MCF 10A (cell line): Measurements from ENCODE around the gene EDN2. TPM values are rescaled to one million over a fixed set of nuclear protein-coding genes. Genes with fewer than 3 reads are reported as not detected.
A peak's percentile ranks its signal among the peaks of the same experiment; 100 is the strongest.

Source experiments
- BruUV-seq: library from RNA; stranded (reverse); fragments of 400-500 nt; replicated peaks from 2 replicates; lab custom pipeline; 2021; lab: Mats Ljungman, UMichigan
- CTCF ChIA-PET: fragments of 300-600 bp; sonication (Branson Sonifier 250); formaldehyde crosslinking; extraction: SDS; loops from one replicate; lab custom pipeline; 2021; ENCODE audit warnings: antibody characterized with exemption, inconsistent platforms; lab: Yijun Ruan, JAX
- POLR2A ChIA-PET: fragments of 300-600, 350-650 bp; sonication (Branson Sonifier 250); formaldehyde crosslinking; extraction: SDS; loops from one replicate; lab custom pipeline; 2020; ENCODE audit warnings: antibody characterized with exemption, inconsistent platforms; lab: Yijun Ruan, JAX
- DNase-seq: peaks from one replicate; pipeline ENCODE4 v3.0.0-alpha.2; 2018; ENCODE audit not compliant: unreplicated experiment
- H3K27ac Mint-ChIP-seq: one replicate; pipeline ENCODE4 v1.8.0; 2022; ENCODE audit warnings: mild to moderate bottlenecking, low read depth, mixed read lengths; ENCODE audit not compliant: unreplicated experiment
- H3K27me3 Mint-ChIP-seq: one replicate; pipeline ENCODE4 v1.8.0; 2022; ENCODE audit warnings: mixed read lengths; ENCODE audit not compliant: insufficient read depth, unreplicated experiment
- H3K36me3 Mint-ChIP-seq: one replicate; pipeline ENCODE4 v1.8.0; 2022; ENCODE audit warnings: mild to moderate bottlenecking, moderate library complexity, mixed read lengths; ENCODE audit not compliant: insufficient read depth, unreplicated experiment
- H3K4me1 Mint-ChIP-seq: one replicate; pipeline ENCODE4 v1.8.0; 2022; ENCODE audit warnings: mixed read lengths; ENCODE audit not compliant: insufficient read depth, unreplicated experiment
- H3K4me3 Mint-ChIP-seq: one replicate; pipeline ENCODE4 v1.8.0; 2022; ENCODE audit warnings: mild to moderate bottlenecking, moderate library complexity, mixed read lengths; ENCODE audit not compliant: unreplicated experiment
- H3K9me3 Mint-ChIP-seq: one replicate; pipeline ENCODE4 v1.8.0; 2022; ENCODE audit warnings: mixed read lengths; ENCODE audit not compliant: unreplicated experiment
- intact Hi-C: fragments of 100-400 bp; cut with micrococcal nuclease; formaldehyde crosslinking; loops from 2 replicates; pipeline ENCODE4 v1.14.1; 2022
- total RNA-seq: library from RNA; stranded (reverse); gene quantifications from 2 replicates; pipeline ENCODE4 v1.2.3, GENCODE V29; 2022
- TF ChIP-seq, protein P1 (sequence below): fragments of 200-600 bp; IDR thresholded peaks from one replicate; pipeline ENCODE4 v1.8.0; 2022; ENCODE audit warnings: antibody characterized with exemption, mild to moderate bottlenecking; ENCODE audit not compliant: unreplicated experiment

Gene EDN2
- total RNA-seq, 1 experiment from 2014 or later = 0.58 TPM

DNA sequence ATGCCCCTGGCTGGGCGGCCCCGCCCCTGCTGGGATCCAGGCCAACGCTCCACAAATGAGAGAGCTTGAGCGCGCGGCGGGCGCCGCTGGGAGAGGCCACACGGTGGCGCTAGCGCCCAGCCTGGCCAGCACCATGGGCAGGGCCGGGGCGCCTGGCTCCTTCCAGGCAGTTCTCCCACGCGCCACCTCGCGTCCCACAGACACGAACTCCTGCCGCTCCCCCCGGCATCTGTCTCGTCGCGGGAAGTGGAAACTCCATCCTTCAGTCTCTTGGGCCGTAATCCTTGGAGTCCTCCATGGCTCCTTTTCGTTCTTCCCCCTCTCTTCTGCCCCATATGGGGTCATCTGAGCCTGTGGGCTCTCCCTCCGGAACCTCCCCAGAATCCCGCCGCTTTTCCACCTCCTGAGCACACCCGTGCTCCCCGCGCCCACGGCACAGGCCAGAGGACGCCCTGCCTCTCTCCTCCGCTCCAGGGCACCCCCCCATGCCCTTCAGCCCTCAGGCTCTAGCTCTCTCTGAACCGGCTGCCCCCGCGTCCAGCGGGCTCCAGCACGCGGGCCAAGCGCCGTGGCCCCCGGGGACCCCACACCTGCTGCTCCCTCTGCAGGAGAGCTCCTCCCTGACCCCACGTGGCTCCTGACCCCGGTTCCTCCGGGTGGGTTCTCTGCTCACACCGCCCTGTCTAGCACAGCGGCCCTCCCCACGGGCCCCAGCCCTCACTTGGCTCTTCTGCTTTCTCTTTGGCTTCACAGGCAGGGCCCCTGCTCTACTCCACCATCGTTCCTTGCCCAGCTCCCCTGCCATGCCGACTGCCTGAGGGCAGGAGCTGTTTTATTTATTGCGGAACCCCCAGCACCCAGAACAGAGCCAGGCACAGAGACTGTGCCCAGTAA lies 31.9 kb upstream of the EDN2 start:
- intact Hi-C loops = loop anchor here (1.0 to 5.0 kb wide), 6 partner anchors 16 to 279 kb away; partner anchors contain the start of gene EDN2
- no peaks in the 10 kb centered on the region for H3K27me3 Mint-ChIP-seq
- no peaks in the 10 kb centered on the region for H3K9me3 Mint-ChIP-seq
- BruUV-seq = no TSS peak
- H3K27ac Mint-ChIP-seq = no peak overlapping the region
- no peaks in the 10 kb centered on the region for H3K36me3 Mint-ChIP-seq
- CTCF ChIA-PET = interaction anchor here (0.6 to 4.0 kb wide), 41 partner anchors 9 to 1300 kb away, joined by 3 to 24 read pairs (median 3); partner anchors contain the start of gene EDN2
- TF ChIP-seq, protein P1, sequence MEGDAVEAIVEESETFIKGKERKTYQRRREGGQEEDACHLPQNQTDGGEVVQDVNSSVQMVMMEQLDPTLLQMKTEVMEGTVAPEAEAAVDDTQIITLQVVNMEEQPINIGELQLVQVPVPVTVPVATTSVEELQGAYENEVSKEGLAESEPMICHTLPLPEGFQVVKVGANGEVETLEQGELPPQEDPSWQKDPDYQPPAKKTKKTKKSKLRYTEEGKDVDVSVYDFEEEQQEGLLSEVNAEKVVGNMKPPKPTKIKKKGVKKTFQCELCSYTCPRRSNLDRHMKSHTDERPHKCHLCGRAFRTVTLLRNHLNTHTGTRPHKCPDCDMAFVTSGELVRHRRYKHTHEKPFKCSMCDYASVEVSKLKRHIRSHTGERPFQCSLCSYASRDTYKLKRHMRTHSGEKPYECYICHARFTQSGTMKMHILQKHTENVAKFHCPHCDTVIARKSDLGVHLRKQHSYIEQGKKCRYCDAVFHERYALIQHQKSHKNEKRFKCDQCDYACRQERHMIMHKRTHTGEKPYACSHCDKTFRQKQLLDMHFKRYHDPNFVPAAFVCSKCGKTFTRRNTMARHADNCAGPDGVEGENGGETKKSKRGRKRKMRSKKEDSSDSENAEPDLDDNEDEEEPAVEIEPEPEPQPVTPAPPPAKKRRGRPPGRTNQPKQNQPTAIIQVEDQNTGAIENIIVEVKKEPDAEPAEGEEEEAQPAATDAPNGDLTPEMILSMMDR = peak; percentile 84
- H3K4me3 Mint-ChIP-seq = peak overlapping the region; percentile 32
- POLR2A ChIA-PET = interaction anchor here (0.6 to 2.3 kb wide), 9 partner anchors 16 to 374 kb away, joined by 3 to 7 read pairs (median 4); partner anchors contain the start of gene EDN2
- peak; percentile 84 for DNase-seq
- H3K4me1 Mint-ChIP-seq = peaks cover 21% of the 10 kb centered on the region

DNA sequence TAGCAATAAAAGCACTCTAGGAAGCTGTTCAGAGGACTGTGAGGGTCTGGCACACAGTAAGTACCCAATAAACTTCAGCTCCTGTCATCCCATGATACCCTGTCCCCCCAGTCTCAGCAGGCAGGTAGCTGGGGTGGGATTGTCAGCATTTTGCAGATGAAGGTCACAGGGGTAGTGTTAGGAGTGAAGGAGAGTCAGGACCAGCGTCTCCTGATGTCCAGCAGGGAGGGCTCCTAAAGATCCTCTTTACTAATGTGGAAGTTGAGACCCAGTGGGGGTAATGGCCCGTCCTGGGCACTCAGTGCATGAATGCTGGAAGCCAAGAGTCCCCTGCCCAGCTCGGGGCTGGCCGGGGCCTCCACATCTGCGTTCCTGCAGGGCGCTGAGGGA lies 31.3 kb upstream of the EDN2 start:
- H3K4me3 Mint-ChIP-seq = no peak overlapping the region
- CTCF ChIA-PET = interaction anchor here (0.6 to 4.0 kb wide), 33 partner anchors 9 to 1187 kb away, joined by 3 to 24 read pairs (median 4); partner anchors contain the start of gene EDN2

DNA sequence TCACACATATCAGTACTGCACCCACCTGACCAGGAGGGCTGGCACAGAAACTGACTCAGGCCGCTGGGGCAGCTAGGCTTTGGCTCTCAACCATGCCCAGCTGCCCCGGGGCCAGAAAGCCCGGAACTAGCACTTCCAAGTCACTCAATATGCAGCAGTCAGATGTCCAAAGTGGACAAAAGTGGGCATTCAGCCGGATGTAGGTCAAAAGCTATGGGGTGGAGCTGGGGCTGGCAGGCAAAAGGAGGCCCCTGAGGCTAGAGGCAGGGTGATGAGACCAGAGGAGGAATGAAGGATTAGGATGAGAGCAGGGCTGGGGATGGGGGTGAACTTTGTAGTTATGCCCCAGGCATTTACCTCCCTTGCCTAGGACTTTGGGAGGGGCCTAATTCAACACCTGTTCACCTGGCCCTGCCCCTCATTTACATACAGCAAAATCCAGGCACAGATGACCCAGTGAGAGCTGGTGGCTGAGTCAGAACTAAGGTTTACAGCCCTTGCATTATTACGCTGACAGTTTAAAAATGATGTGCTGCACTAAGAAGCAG lies 30.7 kb upstream of the EDN2 start:
- ChIA-PET POLR2A (interaction anchor here (0.6 to 2.3 kb wide), 10 partner anchors 14 to 265 kb away, joined by 3 to 7 read pairs (median 4); partner anchors contain the start of gene EDN2), CTCF (interaction anchor here (0.6 to 3.7 kb wide), 23 partner anchors 8 to 1187 kb away, joined by 3 to 24 read pairs (median 4); partner anchors contain the start of gene EDN2)
- no peak overlapping the region for H3K4me3 Mint-ChIP-seq
- no peaks in the 10 kb centered on the region for H3K27me3 Mint-ChIP-seq
- BruUV-seq = no TSS peak
- TF ChIP-seq, protein P1 = no peak
- peaks cover 3% of the 10 kb centered on the region for H3K36me3 Mint-ChIP-seq
- DNase-seq = peak; percentile 63
- peak overlapping the region; percentile 57 for H3K27ac Mint-ChIP-seq
- peaks cover 21% of the 10 kb centered on the region for H3K4me1 Mint-ChIP-seq
- H3K9me3 Mint-ChIP-seq = no peaks in the 10 kb centered on the region
- intact Hi-C loops = loop anchor here (5.0 kb wide), 2 partner anchors 33 to 233 kb away; partner anchors contain the start of gene EDN2

More for the DNA sequence above, 31.3 kb upstream of the EDN2 start:
- TF ChIP-seq, protein P1 = no peak
- BruUV-seq = no TSS peak
- intact Hi-C loops = loop anchor here (1.0 to 5.0 kb wide), 6 partner anchors 15 to 280 kb away; partner anchors contain the start of gene EDN2
- POLR2A ChIA-PET = interaction anchor here (0.7 to 2.3 kb wide), 8 partner anchors 15 to 265 kb away, joined by 3 to 7 read pairs (median 4); partner anchors contain the start of gene EDN2
- Mint-ChIP-seq H3K36me3 (no peaks in the 10 kb centered on the region), H3K27me3 (no peaks in the 10 kb centered on the region), H3K4me1 (peaks cover 21% of the 10 kb centered on the region), H3K9me3 (no peaks in the 10 kb centered on the region), H3K27ac (no peak overlapping the region)
- no peak for DNase-seq
